Upper lobe of left lung (tissue), 6 donors: ENCODE data around the gene KANSL2. TPM values are rescaled to one million over a fixed set of nuclear protein-coding genes. Genes with fewer than 3 reads are reported as not detected.
"Not testable (repeated sequence)": the region's sequence is repeated elsewhere in the genome, so short reads cannot be mapped to it uniquely, and the experiment has no call there.

Experiments used
- ATAC-seq, 2 donors: fragments of 200-7000 bp; cut with Tn5 transposase; one replicate each; pipeline ENCODE4 v1.9.1; 2022; ENCODE audit warnings: mild to moderate bottlenecking in 2 of 2, moderate library complexity in 2 of 2; ENCODE audit not compliant: low FRiP score in 2 of 2
- DNase-seq, 2 donors: peaks; one replicate each; pipeline ENCODE4 v3.0.0-alpha.2; 2019 to 2020
- H3K27ac ChIP-seq, 4 donors: fragments of 200-600 bp; sonication (generic); one replicate each; pipeline ENCODE4 v1.5.1; 2016 to 2019
- H3K27me3 ChIP-seq, 4 donors: fragments of 200-600 bp; sonication (generic); one replicate each; pipeline ENCODE4 v1.5.1; 2017 to 2019
- H3K36me3 ChIP-seq, 4 donors: fragments of 200-600 bp; sonication (generic); one replicate each; pipeline ENCODE4 v1.5.1; 2016 to 2019
- H3K4me1 ChIP-seq, 4 donors: fragments of 200-600 bp; sonication (generic); one replicate each; pipeline ENCODE4 v1.5.1; 2018 to 2019
- H3K4me3 ChIP-seq, 4 donors: fragments of 200-600 bp; sonication (generic); one replicate each; pipeline ENCODE4 v1.5.1; 2017 to 2019; ENCODE audit warnings: mild to moderate bottlenecking in 2 of 4, moderate library complexity in 1 of 4
- H3K9me3 ChIP-seq, 4 donors: fragments of 200-600 bp; sonication (generic); one replicate each; pipeline ENCODE4 v1.5.1; 2018 to 2019
- EP300 ChIP-seq, 4 donors: sonication (generic); formaldehyde crosslinking; IDR thresholded peaks; one replicate each; pipeline ENCODE4 v1.5.1; 2017; ENCODE audit warnings: antibody characterized with exemption in 4 of 4, control low read depth in 2 of 4
- POLR2A ChIP-seq, 4 donors: fragments of 450-650 bp; IDR thresholded peaks; one replicate each; pipeline ENCODE4 v1.5.1; 2016 to 2017; ENCODE audit warnings: antibody characterized with exemption in 4 of 4, mild to moderate bottlenecking in 2 of 4
- POLR2AphosphoS5 ChIP-seq, 2 donors: sonication (generic); formaldehyde crosslinking; IDR thresholded peaks; one replicate each; pipeline ENCODE4 v1.5.1; 2017; ENCODE audit warnings: antibody characterized with exemption in 2 of 2
- WGBS, 2 donors: methylation state at CpG; one replicate each; pipeline ENCODE4 v1.1.5; 2017 to 2018; 5-methylcytosine and 5-hydroxymethylcytosine counted together
- small RNA-seq, 4 donors: library from RNA; depleted of rRNA; stranded (forward); fragments of <200 nt; gene quantifications; one replicate each; pipeline ENCODE3, GENCODE V24; 2016
- total RNA-seq, 6 donors: library from RNA; depleted of rRNA in 4 of 6; stranded (reverse); fragments of >200 nt in 4 of 6; gene quantifications; one replicate each; pipeline versions ENCODE4 v1.1.0 to v1.2.1, GENCODE V29; 2016 to 2021
- TF ChIP-seq, protein P1 (sequence below), 6 experiments: fragments of 450-650 bp in 4 of 6; fragments of 200-600 bp in 2 of 6; sonication (generic) in 2 of 6; IDR thresholded peaks; one replicate each; pipeline ENCODE4 v1.5.1; 2016 to 2019; ENCODE audit warnings: antibody characterized with exemption in 6 of 6
- donor health status: DM: no; HTN: no; CAD: no; lungs with moderate emphysema.
- donor health status: DM: no; HTN: yes; CAD: no; lungs with severe emphysema.

KANSL2 gene
- total RNA-seq, 6 donors from 2014 or later = 13.2 to 60.5 (median 26.3) TPM

DNA sequence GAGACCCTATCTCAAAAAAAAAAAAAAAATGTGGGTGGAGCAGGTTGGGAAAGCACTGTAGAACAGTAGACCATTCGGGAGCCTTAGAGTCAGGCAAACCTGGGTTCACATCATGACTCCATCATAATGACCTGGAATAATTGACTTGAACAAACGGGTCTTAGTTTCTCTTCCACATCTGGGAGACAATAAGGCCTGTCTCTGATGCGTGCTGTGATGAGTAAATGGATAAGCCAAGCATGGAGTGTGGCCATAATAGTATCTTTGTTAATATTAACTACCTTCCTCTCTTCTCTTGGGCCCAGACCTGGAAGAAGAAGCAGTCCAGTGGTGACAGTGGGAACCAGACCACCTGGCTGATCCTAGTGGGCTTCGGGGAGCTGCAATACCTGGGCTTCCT, 54.5 kb downstream of the KANSL2 start:
- Histone ChIP-seq H3K27ac (no peak overlapping the region), H3K9me3 (no peaks in the 10 kb centered on the region), H3K36me3 (no peaks in the 10 kb centered on the region), H3K27me3 (no peaks in the 10 kb centered on the region), H3K4me1 (no peaks in the 10 kb centered on the region), H3K4me3 (no peak overlapping the region)
- no peak for DNase-seq
- TF ChIP-seq POLR2A (IDR thresholded peaks at IDR 0.05) (no peak), EP300 (IDR thresholded peaks at IDR 0.05) (no peak), POLR2AphosphoS5 (IDR thresholded peaks at IDR 0.05) (no peak)
- TF ChIP-seq, protein P1, sequence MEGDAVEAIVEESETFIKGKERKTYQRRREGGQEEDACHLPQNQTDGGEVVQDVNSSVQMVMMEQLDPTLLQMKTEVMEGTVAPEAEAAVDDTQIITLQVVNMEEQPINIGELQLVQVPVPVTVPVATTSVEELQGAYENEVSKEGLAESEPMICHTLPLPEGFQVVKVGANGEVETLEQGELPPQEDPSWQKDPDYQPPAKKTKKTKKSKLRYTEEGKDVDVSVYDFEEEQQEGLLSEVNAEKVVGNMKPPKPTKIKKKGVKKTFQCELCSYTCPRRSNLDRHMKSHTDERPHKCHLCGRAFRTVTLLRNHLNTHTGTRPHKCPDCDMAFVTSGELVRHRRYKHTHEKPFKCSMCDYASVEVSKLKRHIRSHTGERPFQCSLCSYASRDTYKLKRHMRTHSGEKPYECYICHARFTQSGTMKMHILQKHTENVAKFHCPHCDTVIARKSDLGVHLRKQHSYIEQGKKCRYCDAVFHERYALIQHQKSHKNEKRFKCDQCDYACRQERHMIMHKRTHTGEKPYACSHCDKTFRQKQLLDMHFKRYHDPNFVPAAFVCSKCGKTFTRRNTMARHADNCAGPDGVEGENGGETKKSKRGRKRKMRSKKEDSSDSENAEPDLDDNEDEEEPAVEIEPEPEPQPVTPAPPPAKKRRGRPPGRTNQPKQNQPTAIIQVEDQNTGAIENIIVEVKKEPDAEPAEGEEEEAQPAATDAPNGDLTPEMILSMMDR (IDR thresholded peaks at IDR 0.05) = no peak
- WGBS, 2 donors = 80 to 86% methylated on average over 4 of the region's 4 CpGs
- no peak for ATAC-seq

DNA sequence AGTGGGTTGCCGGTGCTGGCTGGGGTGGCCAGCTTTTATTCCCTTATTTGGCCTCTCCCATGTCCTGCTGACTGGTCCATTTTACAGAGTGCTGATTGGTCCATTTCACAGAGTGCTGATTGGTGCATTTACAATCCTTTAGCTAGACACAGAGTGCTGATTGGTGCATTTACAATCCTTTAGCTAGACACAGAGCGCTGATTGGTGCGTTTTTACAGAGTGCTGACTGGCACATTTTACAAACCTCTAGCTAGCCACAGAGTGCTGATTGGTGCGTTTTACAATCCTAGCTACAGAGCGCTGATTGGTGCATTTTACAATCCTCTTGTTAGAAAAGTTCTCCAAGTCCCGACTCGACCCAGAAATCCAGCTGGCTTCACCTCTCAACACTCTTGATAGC, 59.0 kb downstream of the KANSL2 start:
- H3K36me3 ChIP-seq, H3K27me3 ChIP-seq, H3K4me3 ChIP-seq, ATAC-seq, H3K9me3 ChIP-seq, H3K4me1 ChIP-seq, DNase-seq, H3K27ac ChIP-seq: not testable (repeated sequence)
- 87 to 89% methylated on average over 7 of the region's 7 CpGs for WGBS, 2 donors

GRCh38 chr12:48618541-48618940, 63.5 kb downstream of the KANSL2 start:
- no peaks in the 10 kb centered on the region for H3K4me1 ChIP-seq
- H3K36me3 ChIP-seq = no peaks in the 10 kb centered on the region
- ATAC-seq (peak; percentile 83 to 91), DNase-seq (peak in 1 of 2 donors; percentile 66)
- no peak overlapping the region for H3K4me3 ChIP-seq
- peaks cover 0 to 3% (median 0%) of the 10 kb centered on the region in 4 donors for H3K27me3 ChIP-seq
- H3K27ac ChIP-seq = no peak overlapping the region
- TF ChIP-seq, protein P1 (IDR thresholded peaks at IDR 0.05) = peak; percentile 79 to 89 (median 86)
- TF ChIP-seq EP300 (IDR thresholded peaks at IDR 0.05) = no peak
- WGBS, 2 donors = 13 to 19% methylated on average over 7 of the region's 7 CpGs
- H3K9me3 ChIP-seq = peaks cover 0 to 1% (median 0%) of the 10 kb centered on the region in 4 donors

DNA sequence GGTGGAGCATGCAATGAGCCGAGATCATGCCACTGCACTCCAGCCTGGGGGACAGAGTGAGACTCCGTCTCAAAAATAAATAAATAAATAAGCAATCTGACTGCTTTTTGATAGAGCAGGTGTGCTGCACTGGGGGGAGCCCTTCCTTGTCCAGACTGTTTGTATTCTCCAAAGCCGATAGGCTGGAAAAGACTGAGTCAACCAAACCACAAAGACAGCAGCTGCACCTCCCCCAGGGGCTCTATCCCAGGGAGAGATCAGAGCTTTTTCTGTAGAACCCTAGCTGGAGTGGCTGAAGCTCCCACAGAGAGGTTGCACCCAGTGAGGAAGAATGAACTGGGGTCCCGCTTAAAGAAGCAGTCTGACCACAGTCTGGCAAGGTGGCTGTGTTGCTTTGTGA, 66.4 kb downstream of the KANSL2 start:
- Histone ChIP-seq H3K9me3 (peaks cover 0 to 12% (median 2%) of the 10 kb centered on the region in 4 donors), H3K4me3 (no peak overlapping the region), H3K4me1 (no peaks in the 10 kb centered on the region), H3K36me3 (no peaks in the 10 kb centered on the region), H3K27me3 (peaks cover 0 to 3% (median 0%) of the 10 kb centered on the region in 4 donors), H3K27ac (no peak overlapping the region)
- WGBS, 2 donors = 85 to 89% methylated on average over 4 of the region's 4 CpGs
- no peak for ATAC-seq
- no peak for DNase-seq
- TF ChIP-seq POLR2A (IDR thresholded peaks at IDR 0.05) (no peak), POLR2AphosphoS5 (IDR thresholded peaks at IDR 0.05) (no peak)

DNA sequence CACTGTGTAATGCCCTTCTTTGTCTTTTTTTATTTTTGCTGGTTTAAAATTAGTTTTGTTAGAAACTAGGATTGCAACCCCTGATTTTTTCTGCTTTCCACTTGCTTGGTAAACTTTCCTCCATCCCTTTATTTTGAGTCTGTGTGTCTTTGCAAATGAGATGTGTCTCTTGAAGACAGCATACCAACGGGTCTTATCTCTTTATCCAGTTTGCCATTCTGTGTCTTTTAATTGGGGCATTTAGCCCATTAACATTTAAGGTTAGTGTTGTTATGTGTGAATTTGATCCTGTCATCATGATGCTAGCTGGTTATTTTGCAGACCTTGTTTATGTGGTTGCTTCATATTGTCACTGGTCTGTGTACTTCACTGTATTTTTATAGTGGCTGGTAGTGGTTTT, 68.7 kb downstream of the KANSL2 start:
- peaks cover 0 to 23% (median 4%) of the 10 kb centered on the region in 4 donors for H3K9me3 ChIP-seq
- DNase-seq (no peak), ATAC-seq (no peak)
- 70 to 78% methylated on average over 1 of the region's 1 CpG for WGBS, 2 donors
- no peaks in the 10 kb centered on the region for H3K4me1 ChIP-seq
- TF ChIP-seq EP300 (IDR thresholded peaks at IDR 0.05) = no peak
- peaks cover 0 to 3% (median 0%) of the 10 kb centered on the region in 4 donors for H3K27me3 ChIP-seq
- H3K27ac ChIP-seq = no peak overlapping the region
- H3K4me3 ChIP-seq = no peak overlapping the region
- no peaks in the 10 kb centered on the region for H3K36me3 ChIP-seq

Small RNAs within 50 kb of the gene (small RNA-seq; reads per million reads assigned to genes)
- 0 reads per million in 4 donors for gene MIR1291
- 0 to 2.3 (median 0.54) reads per million in 4 donors for gene SNORA2A
- gene SNORA2B = 1.1 to 3.8 (median 2.0) reads per million in 4 donors
- gene SNORA2C = 0 to 0.88 (median 0.22) reads per million in 4 donors

Other genes starting within 250 kb of the KANSL2 start
- 1 to 10 TPM in 2 of 6 donors, under 1 TPM in 1, not detected in 3; 0.37 to 3.1 (median 2.1) TPM for gene ANP32D, start 209.7 kb downstream of the KANSL2 start, total RNA-seq
- gene C12orf54, start 199.7 kb downstream of the KANSL2 start, total RNA-seq = under 1 TPM in 1 of 6 donors, not detected in 5; 0.64 TPM
- not detected for gene OR8S1, start 156.6 kb downstream of the KANSL2 start, total RNA-seq
- gene LALBA, start 112.2 kb downstream of the KANSL2 start, total RNA-seq = not detected
- 10 to 100 TPM; 11.9 to 39.8 (median 26.6) TPM for gene CCNT1, start 34.5 kb upstream of the KANSL2 start, total RNA-seq
- 100 to 1,000 TPM in 1 of 6 donors, 10 to 100 TPM in 5; 26.0 to 113 (median 35.1) TPM for gene ADCY6, start 106.9 kb upstream of the KANSL2 start, total RNA-seq
- gene CACNB3, start 136.3 kb upstream of the KANSL2 start, total RNA-seq = 10 to 100 TPM in 5 of 6 donors, 1 to 10 TPM in 1; 9.1 to 21.2 (median 14.3) TPM
- 100 to 1,000 TPM in 1 of 6 donors, 10 to 100 TPM in 5; 64.5 to 163 (median 81.8) TPM for gene DDX23, start 169.9 kb upstream of the KANSL2 start, total RNA-seq
- 10 to 100 TPM in 4 of 6 donors, 1 to 10 TPM in 2; 7.2 to 23.0 (median 14.2) TPM for gene RND1, start 183.6 kb upstream of the KANSL2 start, total RNA-seq
- gene FKBP11, start 243.3 kb upstream of the KANSL2 start, total RNA-seq = 10 to 100 TPM in 5 of 6 donors, 1 to 10 TPM in 1; 9.4 to 31.9 (median 19.3) TPM